ENCODE results near the gene NANP.
A peak's percentile ranks its signal among the peaks of the same experiment; 100 is the strongest.
"Not testable (repeated sequence)": the region's sequence is repeated elsewhere in the genome, so short reads cannot be mapped to it uniquely, and the experiment has no call there.

NANP gene, protein sequence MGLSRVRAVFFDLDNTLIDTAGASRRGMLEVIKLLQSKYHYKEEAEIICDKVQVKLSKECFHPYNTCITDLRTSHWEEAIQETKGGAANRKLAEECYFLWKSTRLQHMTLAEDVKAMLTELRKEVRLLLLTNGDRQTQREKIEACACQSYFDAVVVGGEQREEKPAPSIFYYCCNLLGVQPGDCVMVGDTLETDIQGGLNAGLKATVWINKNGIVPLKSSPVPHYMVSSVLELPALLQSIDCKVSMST

DNA sequence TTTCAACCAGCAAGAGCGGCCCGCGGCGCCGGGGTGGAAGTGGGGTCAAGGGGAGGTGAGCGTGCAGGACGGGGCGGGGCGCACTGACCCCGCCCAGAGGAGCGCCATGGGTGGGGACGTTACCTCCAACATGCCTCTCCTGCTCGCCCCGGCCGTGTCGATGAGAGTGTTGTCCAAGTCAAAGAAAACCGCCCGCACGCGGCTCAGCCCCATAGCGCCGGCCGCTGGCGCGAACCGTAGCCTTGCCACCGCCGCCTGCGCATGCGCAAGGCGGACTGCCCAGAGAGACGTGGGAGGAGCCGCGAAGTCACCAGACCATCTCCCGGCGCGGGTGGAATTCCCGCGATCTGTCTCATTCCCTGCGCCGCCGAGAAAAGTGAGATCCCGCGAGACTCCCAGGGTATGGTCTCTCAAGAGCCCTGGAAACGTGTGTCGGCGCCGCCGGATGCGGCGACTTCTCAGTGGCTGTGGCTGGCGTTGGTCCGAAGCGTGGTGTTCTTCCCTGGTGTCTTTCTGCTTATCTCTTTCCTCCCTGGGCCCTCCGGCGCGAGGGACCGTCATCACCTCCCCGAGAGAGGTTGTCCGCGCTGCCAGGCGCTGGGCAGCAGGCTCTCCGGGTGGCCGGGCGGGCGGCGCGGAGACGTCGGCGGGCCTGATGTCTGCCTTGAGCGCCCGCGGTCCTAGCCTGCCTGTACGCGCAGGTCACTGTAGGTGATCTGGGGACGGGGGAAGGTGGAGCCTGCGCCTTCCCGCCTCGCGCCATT, at the start of gene NANP:
Gene NANP, minus strand, starts transcription at position 279 of the 764 bp plus-strand sequence. Its CDS starts 66 bp downstream, at position 213.
- Mint-ChIP-seq H3K27ac (peak within 1 kb of the TSS; percentile 98), H3K4me3 (peak within 1 kb of the TSS; percentile 87)

DNA sequence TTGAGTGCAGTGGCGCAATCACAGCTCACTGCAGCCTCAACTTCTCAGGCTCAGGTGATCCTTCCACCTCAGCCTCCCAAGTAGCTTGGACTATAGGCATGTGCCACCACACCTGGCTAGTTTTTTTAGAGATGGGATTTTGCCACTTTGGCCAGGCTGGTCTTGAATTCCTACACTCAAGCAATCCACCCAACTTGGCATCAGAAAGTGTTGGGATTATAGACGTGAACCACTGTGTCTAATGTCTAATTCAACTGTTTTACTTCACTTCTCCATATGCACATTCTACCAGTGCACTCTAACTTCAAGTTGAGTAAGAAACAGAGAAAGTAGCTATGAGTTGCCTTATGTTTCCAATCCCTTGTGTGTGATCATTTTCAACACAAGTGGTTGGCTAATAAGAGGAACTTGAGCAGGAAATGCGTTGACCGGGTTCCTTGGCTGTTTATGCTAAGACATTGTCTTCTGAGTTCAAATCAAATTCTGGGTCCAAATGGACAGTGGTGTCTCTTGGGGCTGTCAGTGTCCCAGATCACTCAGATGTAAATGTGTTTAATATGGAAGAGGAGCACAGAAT, 48.9 kb upstream of the NANP start:
- H3K27me3 Mint-ChIP-seq = no peaks in the 10 kb centered on the region
- H3K9me3 Mint-ChIP-seq = peaks cover 2% of the 10 kb centered on the region
- peaks cover 3% of the 10 kb centered on the region for H3K4me1 Mint-ChIP-seq (ENCODE audit: low read depth)
- no peak overlapping the region for H3K27ac Mint-ChIP-seq
- no peak overlapping the region for H3K4me3 Mint-ChIP-seq
- H3K36me3 Mint-ChIP-seq (ENCODE audit: low read depth) = peaks cover 61% of the 10 kb centered on the region
- DNase-seq = no peak

More for the DNA sequence above, at the start of gene NANP:
- peak; percentile 92 for DNase-seq
- H3K9me3 Mint-ChIP-seq = peaks cover 2% of the 10 kb centered on the region
- peaks cover 25% of the 10 kb centered on the region for H3K4me1 Mint-ChIP-seq (ENCODE audit: low read depth)
- H3K36me3 Mint-ChIP-seq (ENCODE audit: low read depth) = peaks cover 40% of the 10 kb centered on the region
- no peaks in the 10 kb centered on the region for H3K27me3 Mint-ChIP-seq

- no peak for DNase-seq
- H3K4me1 Mint-ChIP-seq (ENCODE audit: low read depth) = no peaks in the 10 kb centered on the region
- no peak overlapping the region for H3K27ac Mint-ChIP-seq
- peaks cover 33% of the 10 kb centered on the region for H3K36me3 Mint-ChIP-seq (ENCODE audit: low read depth)
- H3K4me3 Mint-ChIP-seq = no peak overlapping the region
- H3K27me3 Mint-ChIP-seq = no peaks in the 10 kb centered on the region
- peaks cover 2% of the 10 kb centered on the region for H3K9me3 Mint-ChIP-seq
Measured at GRCh38 chr20:25669826-25670422, 46.1 kb upstream of the NANP start.

GRCh38 chr20:25668446-25668845, 44.6 kb upstream of the NANP start:
- no peaks in the 10 kb centered on the region for H3K4me1 Mint-ChIP-seq (ENCODE audit: low read depth)
- no peak for DNase-seq
- H3K9me3 Mint-ChIP-seq = peaks cover 2% of the 10 kb centered on the region
- H3K4me3 Mint-ChIP-seq = no peak overlapping the region
- no peaks in the 10 kb centered on the region for H3K27me3 Mint-ChIP-seq
- peaks cover 20% of the 10 kb centered on the region for H3K36me3 Mint-ChIP-seq (ENCODE audit: low read depth)
- H3K27ac Mint-ChIP-seq = no peak overlapping the region

- H3K4me3 Mint-ChIP-seq = no peak overlapping the region
- no peak overlapping the region for H3K27ac Mint-ChIP-seq
- peaks cover 13% of the 10 kb centered on the region for H3K36me3 Mint-ChIP-seq (ENCODE audit: low read depth)
Measured at GRCh38 chr20:25659999-25660398, 36.2 kb upstream of the NANP start.

GRCh38 chr20:25654487-25654886, 30.7 kb upstream of the NANP start:
- Mint-ChIP-seq H3K4me1 (ENCODE audit: low read depth) (no peaks in the 10 kb centered on the region), H3K4me3 (no peak overlapping the region), H3K9me3 (no peaks in the 10 kb centered on the region), H3K27ac (no peak overlapping the region), H3K27me3 (no peaks in the 10 kb centered on the region), H3K36me3 (ENCODE audit: low read depth) (peaks cover 9% of the 10 kb centered on the region)
- DNase-seq = no peak

More at GRCh38 chr20:25659999-25660398, 36.2 kb upstream of the NANP start:
- DNase-seq = no peak
- Mint-ChIP-seq H3K27me3 (no peaks in the 10 kb centered on the region), H3K9me3 (no peaks in the 10 kb centered on the region), H3K4me1 (ENCODE audit: low read depth) (no peaks in the 10 kb centered on the region)

DNA sequence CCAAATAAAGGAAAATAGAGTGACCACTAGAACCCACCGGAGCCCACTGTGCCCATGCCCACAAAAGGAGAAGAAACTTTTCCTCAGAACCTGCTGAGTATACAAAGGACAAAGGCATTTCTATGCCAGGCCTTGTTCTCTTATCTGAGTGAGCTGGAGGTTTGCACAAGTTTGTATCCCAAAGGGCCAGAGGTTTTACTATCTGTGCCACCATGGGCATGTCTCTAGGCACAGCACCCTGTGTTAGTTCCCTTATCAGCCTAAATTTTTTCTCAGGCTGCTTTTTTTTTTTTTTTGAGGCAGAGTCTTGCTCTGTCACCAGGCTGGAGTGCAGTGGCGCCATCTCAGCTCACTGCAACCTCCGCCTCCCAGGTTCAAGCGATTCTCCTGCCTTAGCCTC, 29.1 kb upstream of the NANP start:
- H3K4me3 Mint-ChIP-seq; H3K9me3 Mint-ChIP-seq; H3K4me1 Mint-ChIP-seq (ENCODE audit: low read depth); DNase-seq; H3K27me3 Mint-ChIP-seq; H3K27ac Mint-ChIP-seq: not testable (repeated sequence)
- peaks cover 13% of the 10 kb centered on the region for H3K36me3 Mint-ChIP-seq (ENCODE audit: low read depth)

- peaks cover 6% of the 10 kb centered on the region for H3K4me1 Mint-ChIP-seq (ENCODE audit: low read depth)
- no peaks in the 10 kb centered on the region for H3K27me3 Mint-ChIP-seq
- no peak overlapping the region for H3K4me3 Mint-ChIP-seq
- no peak overlapping the region for H3K27ac Mint-ChIP-seq
- no peaks in the 10 kb centered on the region for H3K9me3 Mint-ChIP-seq
- peaks cover 23% of the 10 kb centered on the region for H3K36me3 Mint-ChIP-seq (ENCODE audit: low read depth)
- no peak for DNase-seq
Measured at GRCh38 chr20:25644814-25645213, 21.0 kb upstream of the NANP start.

- Mint-ChIP-seq H3K9me3 (no peaks in the 10 kb centered on the region), H3K4me3 (no peak overlapping the region), H3K36me3 (ENCODE audit: low read depth) (peaks cover 23% of the 10 kb centered on the region), H3K27ac (no peak overlapping the region), H3K27me3 (no peaks in the 10 kb centered on the region), H3K4me1 (ENCODE audit: low read depth) (peaks cover 6% of the 10 kb centered on the region)
- no peak for DNase-seq
Measured at GRCh38 chr20:25643716-25644115, 19.9 kb upstream of the NANP start.

GRCh38 chr20:25637247-25637646, 13.4 kb upstream of the NANP start:
- Mint-ChIP-seq H3K27me3 (no peaks in the 10 kb centered on the region), H3K4me3 (no peak overlapping the region), H3K27ac (no peak overlapping the region), H3K9me3 (peaks cover 9% of the 10 kb centered on the region), H3K36me3 (ENCODE audit: low read depth) (peaks cover 37% of the 10 kb centered on the region), H3K4me1 (ENCODE audit: low read depth) (peaks cover 9% of the 10 kb centered on the region)
- no peak for DNase-seq

GRCh38 chr20:25632940-25633790, 9.4 kb upstream of the NANP start:
- Mint-ChIP-seq H3K36me3 (ENCODE audit: low read depth) (peaks cover 36% of the 10 kb centered on the region), H3K4me3 (no peak overlapping the region), H3K27ac (no peak overlapping the region), H3K4me1 (ENCODE audit: low read depth) (peaks cover 11% of the 10 kb centered on the region), H3K9me3 (peaks cover 9% of the 10 kb centered on the region), H3K27me3 (no peaks in the 10 kb centered on the region)
- no peak for DNase-seq

DNA sequence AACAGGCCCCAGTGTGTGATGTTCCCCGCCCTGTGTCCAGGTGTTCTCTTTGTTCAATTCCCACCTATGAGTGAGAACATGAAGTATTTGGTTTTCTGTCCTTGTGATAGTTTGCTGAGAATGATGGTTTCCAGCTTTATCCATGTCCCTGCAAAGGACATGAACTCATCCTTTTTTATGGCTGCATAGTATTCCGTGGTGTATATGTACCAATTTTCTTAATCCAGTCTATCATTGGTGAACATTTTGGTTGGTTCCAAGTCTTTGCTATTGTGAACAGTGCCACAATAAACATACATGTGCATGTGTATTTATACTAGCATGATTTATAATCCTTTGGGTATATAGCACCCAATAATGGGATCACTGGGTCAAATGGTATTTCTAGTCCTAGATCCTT, 6.8 kb upstream of the NANP start:
- H3K4me3 Mint-ChIP-seq, DNase-seq, H3K27ac Mint-ChIP-seq, H3K27me3 Mint-ChIP-seq, H3K9me3 Mint-ChIP-seq: not testable (repeated sequence)
- Mint-ChIP-seq H3K36me3 (ENCODE audit: low read depth) (peaks cover 25% of the 10 kb centered on the region), H3K4me1 (ENCODE audit: low read depth) (peaks cover 11% of the 10 kb centered on the region)

- H3K4me3 Mint-ChIP-seq = no peak overlapping the region
- peaks cover 13% of the 10 kb centered on the region for H3K4me1 Mint-ChIP-seq (ENCODE audit: low read depth)
- no peaks in the 10 kb centered on the region for H3K27me3 Mint-ChIP-seq
- peaks cover 18% of the 10 kb centered on the region for H3K36me3 Mint-ChIP-seq (ENCODE audit: low read depth)
- DNase-seq = no peak
- no peak overlapping the region for H3K27ac Mint-ChIP-seq
- H3K9me3 Mint-ChIP-seq = peaks cover 2% of the 10 kb centered on the region
Measured at GRCh38 chr20:25629816-25630499, 6.1 kb upstream of the NANP start.

Data from activated T-cell treated with anti-CD3 and anti-CD28 coated beads, Interleukin-2, amount 50 U/mL, for 24 hours (primary cell).